Mucosa of stomach (tissue), 1 donor: ENCODE data around the gene XXYLT1.
"Not testable (repeated sequence)": the region's sequence is repeated elsewhere in the genome, so short reads cannot be mapped to it uniquely, and the experiment has no call there.

Experiments used
- H3K27me3 ChIP-seq: one replicate; pipeline ENCODE4 v1.7.0; 2013; ENCODE audit warnings: mild to moderate bottlenecking, low read length; ENCODE audit not compliant: control insufficient read depth, insufficient read depth
- H3K36me3 ChIP-seq: one replicate; pipeline ENCODE4 v1.7.0; 2013; ENCODE audit warnings: low read length; ENCODE audit not compliant: control insufficient read depth, insufficient read depth
- H3K4me1 ChIP-seq: one replicate; pipeline ENCODE4 v1.7.0; 2013; ENCODE audit warnings: mild to moderate bottlenecking, low read length; ENCODE audit not compliant: control insufficient read depth, insufficient read depth
- H3K4me3 ChIP-seq: one replicate; pipeline ENCODE4 v1.7.0; 2013; ENCODE audit warnings: low read length
- H3K9ac ChIP-seq: one replicate; pipeline ENCODE4 v1.7.0; 2013; ENCODE audit warnings: mild to moderate bottlenecking, low read length, moderate library complexity
- H3K9me3 ChIP-seq: one replicate; pipeline ENCODE4 v1.7.0; 2013; ENCODE audit warnings: mild to moderate bottlenecking, low read length, moderate library complexity; ENCODE audit not compliant: control insufficient read depth
- donor health status: Pancreatic carcinoma.

The XXYLT1 gene

GRCh38 chr3:195191580-195191979, 79.4 kb downstream of the XXYLT1 start:
- H3K9me3 ChIP-seq = no peaks in the 10 kb centered on the region
- H3K27me3 ChIP-seq = no peaks in the 10 kb centered on the region
- H3K36me3 ChIP-seq = no peaks in the 10 kb centered on the region
- H3K4me3 ChIP-seq = no peak overlapping the region
- no peaks in the 10 kb centered on the region for H3K4me1 ChIP-seq
- H3K9ac ChIP-seq = no peak overlapping the region

GRCh38 chr3:195189821-195190220, 81.1 kb downstream of the XXYLT1 start:
- Histone ChIP-seq H3K9ac (no peak overlapping the region), H3K36me3 (no peaks in the 10 kb centered on the region), H3K4me1 (peaks cover 8% of the 10 kb centered on the region), H3K27me3 (no peaks in the 10 kb centered on the region), H3K9me3 (no peaks in the 10 kb centered on the region), H3K4me3 (no peak overlapping the region)

- H3K4me3 ChIP-seq = no peak overlapping the region
- H3K27me3 ChIP-seq = no peaks in the 10 kb centered on the region
- H3K9me3 ChIP-seq = no peaks in the 10 kb centered on the region
- no peak overlapping the region for H3K9ac ChIP-seq
- H3K36me3 ChIP-seq = no peaks in the 10 kb centered on the region
- H3K4me1 ChIP-seq = peaks cover 12% of the 10 kb centered on the region
These were observed 82.5 kb downstream of the XXYLT1 start for GRCh38 chr3:195188426-195188927.

GRCh38 chr3:195187609-195188425, 83.1 kb downstream of the XXYLT1 start:
- Histone ChIP-seq H3K4me1 (peaks cover 12% of the 10 kb centered on the region), H3K9ac (no peak overlapping the region), H3K9me3 (no peaks in the 10 kb centered on the region), H3K27me3 (no peaks in the 10 kb centered on the region), H3K36me3 (no peaks in the 10 kb centered on the region), H3K4me3 (no peak overlapping the region)

GRCh38 chr3:195186710-195187047, 84.3 kb downstream of the XXYLT1 start:
- peaks cover 12% of the 10 kb centered on the region for H3K4me1 ChIP-seq
- not testable (repeated sequence) for H3K9me3 ChIP-seq, H3K27me3 ChIP-seq, H3K4me3 ChIP-seq, H3K9ac ChIP-seq, H3K36me3 ChIP-seq

GRCh38 chr3:195186041-195186709, 84.8 kb downstream of the XXYLT1 start:
- no peak overlapping the region for H3K4me3 ChIP-seq
- peaks cover 12% of the 10 kb centered on the region for H3K4me1 ChIP-seq
- no peaks in the 10 kb centered on the region for H3K27me3 ChIP-seq
- H3K9me3 ChIP-seq = no peaks in the 10 kb centered on the region
- no peak overlapping the region for H3K9ac ChIP-seq
- no peaks in the 10 kb centered on the region for H3K36me3 ChIP-seq

GRCh38 chr3:195185583-195185982, 85.4 kb downstream of the XXYLT1 start:
- H3K4me3 ChIP-seq = no peak overlapping the region
- H3K9ac ChIP-seq = no peak overlapping the region
- H3K36me3 ChIP-seq = no peaks in the 10 kb centered on the region
- no peaks in the 10 kb centered on the region for H3K9me3 ChIP-seq
- H3K27me3 ChIP-seq = no peaks in the 10 kb centered on the region
- H3K4me1 ChIP-seq = peaks cover 12% of the 10 kb centered on the region

GRCh38 chr3:195184716-195185421, 86.1 kb downstream of the XXYLT1 start:
- Histone ChIP-seq H3K9me3 (no peaks in the 10 kb centered on the region), H3K27me3 (no peaks in the 10 kb centered on the region), H3K4me3 (no peak overlapping the region), H3K9ac (no peak overlapping the region), H3K36me3 (no peaks in the 10 kb centered on the region), H3K4me1 (peaks cover 12% of the 10 kb centered on the region)

GRCh38 chr3:195183071-195183776, 87.7 kb downstream of the XXYLT1 start:
- no peaks in the 10 kb centered on the region for H3K27me3 ChIP-seq
- no peaks in the 10 kb centered on the region for H3K36me3 ChIP-seq
- H3K4me3 ChIP-seq = no peak overlapping the region
- H3K9me3 ChIP-seq = no peaks in the 10 kb centered on the region
- H3K9ac ChIP-seq = no peak overlapping the region
- peaks cover 16% of the 10 kb centered on the region for H3K4me1 ChIP-seq

- H3K27me3 ChIP-seq = no peaks in the 10 kb centered on the region
- H3K4me3 ChIP-seq = no peak overlapping the region
- no peaks in the 10 kb centered on the region for H3K9me3 ChIP-seq
- H3K4me1 ChIP-seq = peaks cover 20% of the 10 kb centered on the region
- no peak overlapping the region for H3K9ac ChIP-seq
- no peaks in the 10 kb centered on the region for H3K36me3 ChIP-seq
These were observed 88.5 kb downstream of the XXYLT1 start for GRCh38 chr3:195182470-195182795.

GRCh38 chr3:195181741-195182469, 89.1 kb downstream of the XXYLT1 start:
- H3K4me1 ChIP-seq = peaks cover 20% of the 10 kb centered on the region
- no peaks in the 10 kb centered on the region for H3K36me3 ChIP-seq
- no peaks in the 10 kb centered on the region for H3K27me3 ChIP-seq
- no peak overlapping the region for H3K9ac ChIP-seq
- no peaks in the 10 kb centered on the region for H3K9me3 ChIP-seq
- no peak overlapping the region for H3K4me3 ChIP-seq
